ENCODE measurements around the gene ASPSCR1. TPM values are rescaled to one million over a fixed set of nuclear protein-coding genes. Genes with fewer than 3 reads are reported as not detected.

The ASPSCR1 gene
- total RNA-seq, 1 donor from 2014 or later: 20.1 TPM

- TF ChIP-seq, protein P1, sequence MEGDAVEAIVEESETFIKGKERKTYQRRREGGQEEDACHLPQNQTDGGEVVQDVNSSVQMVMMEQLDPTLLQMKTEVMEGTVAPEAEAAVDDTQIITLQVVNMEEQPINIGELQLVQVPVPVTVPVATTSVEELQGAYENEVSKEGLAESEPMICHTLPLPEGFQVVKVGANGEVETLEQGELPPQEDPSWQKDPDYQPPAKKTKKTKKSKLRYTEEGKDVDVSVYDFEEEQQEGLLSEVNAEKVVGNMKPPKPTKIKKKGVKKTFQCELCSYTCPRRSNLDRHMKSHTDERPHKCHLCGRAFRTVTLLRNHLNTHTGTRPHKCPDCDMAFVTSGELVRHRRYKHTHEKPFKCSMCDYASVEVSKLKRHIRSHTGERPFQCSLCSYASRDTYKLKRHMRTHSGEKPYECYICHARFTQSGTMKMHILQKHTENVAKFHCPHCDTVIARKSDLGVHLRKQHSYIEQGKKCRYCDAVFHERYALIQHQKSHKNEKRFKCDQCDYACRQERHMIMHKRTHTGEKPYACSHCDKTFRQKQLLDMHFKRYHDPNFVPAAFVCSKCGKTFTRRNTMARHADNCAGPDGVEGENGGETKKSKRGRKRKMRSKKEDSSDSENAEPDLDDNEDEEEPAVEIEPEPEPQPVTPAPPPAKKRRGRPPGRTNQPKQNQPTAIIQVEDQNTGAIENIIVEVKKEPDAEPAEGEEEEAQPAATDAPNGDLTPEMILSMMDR (conservative IDR thresholded peaks at IDR 0.05; ENCODE audit: low read depth, low read length): no peak
- H3K4me3 ChIP-seq (ENCODE audit: low read depth, low read length): no peak overlapping the region
- no peak for DNase-seq (ENCODE audit: low read depth)
Observed at GRCh38 chr17:81962499-81963441, 14.7 kb upstream of the ASPSCR1 start.

DNA sequence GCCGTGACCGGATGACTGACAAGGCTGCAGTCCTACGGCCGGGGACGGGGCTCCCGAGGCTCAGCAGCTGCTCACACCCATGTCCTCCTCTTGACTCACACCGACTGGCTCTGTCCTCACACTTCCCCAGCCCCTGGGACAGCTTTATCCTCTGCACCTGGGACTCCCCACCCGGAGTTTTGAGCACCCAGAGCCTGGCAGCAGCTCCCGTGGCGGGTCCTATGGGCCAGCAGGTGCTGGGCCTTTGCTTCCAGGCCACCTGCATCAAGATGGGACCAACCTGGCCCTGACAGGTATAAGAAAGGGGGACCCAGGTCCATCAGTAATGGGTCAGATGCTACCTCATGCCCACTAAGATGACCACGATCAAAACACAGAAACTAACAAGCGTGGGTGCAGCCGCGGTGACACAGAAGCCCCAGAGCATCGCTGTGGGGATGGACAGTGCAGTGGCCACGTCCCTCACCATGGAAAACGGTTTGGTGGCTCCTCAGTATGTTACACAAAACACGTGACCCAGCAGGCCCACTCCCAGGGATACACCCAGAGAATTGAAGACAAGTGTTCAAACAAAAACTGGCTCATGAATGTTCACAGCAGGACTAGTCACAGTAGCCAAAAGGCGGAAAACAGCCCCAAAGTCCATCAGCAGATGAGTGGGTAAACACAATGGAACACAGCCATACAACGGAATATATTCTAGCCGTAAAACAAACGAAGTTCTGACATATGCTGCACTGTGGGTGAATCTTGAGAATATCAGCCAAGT lies 13.2 kb upstream of the ASPSCR1 start:
- H3K4me3 ChIP-seq (ENCODE audit: low read depth, low read length): no peak overlapping the region
- no peak for DNase-seq (ENCODE audit: low read depth)
- TF ChIP-seq, protein P1 (conservative IDR thresholded peaks at IDR 0.05; ENCODE audit: low read depth, low read length): no peak

DNA sequence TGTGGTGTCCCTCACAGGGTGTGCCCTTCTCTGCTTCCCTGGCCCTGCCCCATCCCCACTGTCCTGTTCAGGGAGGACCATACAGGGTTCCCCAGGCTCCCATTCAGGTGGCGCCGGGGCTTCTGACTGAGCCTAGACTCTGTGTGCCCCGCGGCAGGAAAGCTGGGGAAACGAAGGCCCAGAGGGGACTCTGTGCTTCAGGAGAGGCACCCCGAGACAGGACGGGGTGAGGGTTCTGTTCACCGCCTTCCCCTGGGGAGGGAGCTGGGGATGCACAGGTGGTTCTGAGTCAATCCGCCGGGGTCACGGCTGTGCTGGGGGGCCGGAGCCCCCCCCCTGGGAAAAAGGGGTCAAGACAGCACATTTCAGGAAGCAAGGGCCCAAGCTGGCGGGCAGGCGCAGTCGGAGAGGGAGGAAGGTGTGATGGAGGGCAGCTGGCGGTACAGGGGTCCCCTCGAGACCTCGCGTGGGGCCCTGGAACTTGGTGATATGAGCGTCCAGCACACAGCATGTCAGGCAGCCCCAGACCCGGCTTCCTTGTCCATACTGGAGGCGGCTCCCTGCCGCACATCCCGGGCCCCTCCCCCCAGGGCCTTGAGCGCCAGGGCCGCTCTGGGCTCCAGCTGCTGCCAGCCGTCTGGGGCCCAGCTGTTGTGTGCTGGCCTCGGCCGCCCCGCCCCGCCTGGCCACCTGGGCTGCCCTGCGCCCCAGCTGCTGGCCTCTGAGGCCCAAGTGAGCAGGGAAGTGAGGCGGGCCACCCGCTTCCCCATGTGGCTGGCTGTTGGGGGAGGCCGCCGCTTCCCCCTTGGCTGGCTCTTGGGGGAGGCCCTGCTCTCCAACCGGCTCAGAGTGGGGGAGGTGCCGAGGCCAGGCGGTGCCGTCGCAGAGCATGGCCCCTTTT lies 10.8 kb upstream of the ASPSCR1 start:
- TF ChIP-seq, protein P1 (conservative IDR thresholded peaks at IDR 0.05; ENCODE audit: low read depth, low read length): no peak
- no peak for DNase-seq (ENCODE audit: low read depth)
- H3K4me3 ChIP-seq (ENCODE audit: low read depth, low read length): no peak overlapping the region

GRCh38 chr17:81967244-81967532 lies 10.2 kb upstream of the ASPSCR1 start:
- DNase-seq (ENCODE audit: low read depth): no peak
- no peak overlapping the region for H3K4me3 ChIP-seq (ENCODE audit: low read depth, low read length)
- TF ChIP-seq, protein P1 (conservative IDR thresholded peaks at IDR 0.05; ENCODE audit: low read depth, low read length): no peak

GRCh38 chr17:81967533-81968395 lies 9.7 kb upstream of the ASPSCR1 start:
- no peak overlapping the region for H3K4me3 ChIP-seq (ENCODE audit: low read depth, low read length)
- TF ChIP-seq, protein P1 (conservative IDR thresholded peaks at IDR 0.05; ENCODE audit: low read depth, low read length): no peak
- DNase-seq (ENCODE audit: low read depth): no peak

- H3K4me3 ChIP-seq (ENCODE audit: low read depth, low read length): no peak overlapping the region
- DNase-seq (ENCODE audit: low read depth): no peak
- TF ChIP-seq, protein P1 (conservative IDR thresholded peaks at IDR 0.05; ENCODE audit: low read depth, low read length): no peak
Observed at GRCh38 chr17:81968396-81968745, 9.1 kb upstream of the ASPSCR1 start.
